Right atrium auricular region (tissue), 2 donors: ENCODE data around the gene BANP. TPM values are rescaled to one million over a fixed set of nuclear protein-coding genes. Genes with fewer than 3 reads are reported as not detected.
A peak's percentile ranks its signal among the peaks of the same experiment; 100 is the strongest.

Experiments used
- DNase-seq: peaks from one replicate; pipeline ENCODE4 v3.0.0-alpha.2; 2019; ENCODE audit warnings: low spot score
- H3K27ac ChIP-seq, 2 donors: fragments of 200-600 bp; sonication (generic); 1 replicate in 1 of 2; 2 replicates in 1 of 2; pipeline ENCODE4 v1.5.1; 2016 to 2019
- H3K27me3 ChIP-seq, 2 donors: fragments of 200-600 bp; sonication (generic); one replicate each; pipeline versions ENCODE4 v1.5.1 to v1.6.0; 2017 to 2019
- H3K36me3 ChIP-seq: fragments of 200-600 bp; sonication (generic); one replicate; pipeline ENCODE4 v1.5.1; 2016
- H3K4me1 ChIP-seq, 2 donors: fragments of 200-600 bp; sonication (generic); one replicate each; pipeline versions ENCODE4 v1.5.1 to v1.6.0; 2017 to 2019
- H3K4me3 ChIP-seq, 2 donors: fragments of 200-600 bp; sonication (generic); 1 replicate in 1 of 2; 2 replicates in 1 of 2; pipeline ENCODE4 v1.5.1; 2017 to 2019; ENCODE audit warnings: mild to moderate bottlenecking in 1 of 2, moderate library complexity in 1 of 2
- H3K9me3 ChIP-seq, 2 donors: fragments of 200-600 bp; sonication (generic); one replicate each; pipeline ENCODE4 v1.5.1; 2019
- total RNA-seq, 2 donors: library from RNA; depleted of rRNA; stranded (reverse); fragments of >200 nt; gene quantifications; one replicate each; pipeline ENCODE4 v1.1.0, GENCODE V29; 2016
- TF ChIP-seq, protein P1 (sequence below), 2 donors: fragments of 200-600 bp; sonication (generic); IDR thresholded peaks; one replicate each; pipeline ENCODE4 v1.5.1; 2019; ENCODE audit warnings: antibody characterized with exemption in 2 of 2

Gene BANP
- total RNA-seq, 2 donors from 2014 or later: 10.4 to 14.4 TPM

DNA sequence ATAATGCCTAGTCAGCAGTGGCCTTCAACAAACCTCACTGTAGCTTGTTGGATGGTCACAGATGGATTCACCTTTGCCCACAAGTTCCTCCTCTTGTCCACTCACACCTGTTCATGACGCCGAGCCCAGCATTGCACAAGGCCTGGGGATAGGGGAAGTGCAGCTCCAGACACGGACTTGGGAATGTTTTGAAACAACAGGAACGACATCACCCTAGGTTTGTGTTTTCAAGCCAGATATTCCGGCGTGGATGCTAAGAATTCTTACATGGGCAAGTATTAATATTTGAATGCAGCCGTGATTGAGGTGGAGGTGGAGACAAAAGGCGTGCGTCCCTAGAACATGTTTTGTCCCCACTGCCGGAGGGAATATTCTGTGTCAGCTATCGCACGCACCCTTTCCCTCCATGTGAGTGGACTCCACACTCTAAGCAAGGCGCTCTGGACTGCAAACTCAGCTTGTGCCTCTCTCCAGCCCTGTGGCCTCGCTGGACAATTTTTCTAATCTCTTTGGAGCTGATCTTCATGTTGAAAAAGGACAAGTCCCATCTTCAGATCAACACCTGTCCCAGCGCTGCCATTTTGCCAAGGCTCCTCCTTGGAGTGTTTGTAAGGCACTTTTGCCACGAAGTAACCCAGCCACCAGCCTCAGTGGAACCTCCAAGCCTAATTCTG, 2.0 kb upstream of the BANP start:
- Histone ChIP-seq H3K9me3 (no peaks in the 10 kb centered on the region), H3K4me3 (no peak overlapping the region), H3K27me3 (no peaks in the 10 kb centered on the region), H3K36me3 (no peaks in the 10 kb centered on the region), H3K4me1 (peaks cover 0 to 27% of the 10 kb centered on the region in 2 donors), H3K27ac (no peak overlapping the region)
- TF ChIP-seq, protein P1, sequence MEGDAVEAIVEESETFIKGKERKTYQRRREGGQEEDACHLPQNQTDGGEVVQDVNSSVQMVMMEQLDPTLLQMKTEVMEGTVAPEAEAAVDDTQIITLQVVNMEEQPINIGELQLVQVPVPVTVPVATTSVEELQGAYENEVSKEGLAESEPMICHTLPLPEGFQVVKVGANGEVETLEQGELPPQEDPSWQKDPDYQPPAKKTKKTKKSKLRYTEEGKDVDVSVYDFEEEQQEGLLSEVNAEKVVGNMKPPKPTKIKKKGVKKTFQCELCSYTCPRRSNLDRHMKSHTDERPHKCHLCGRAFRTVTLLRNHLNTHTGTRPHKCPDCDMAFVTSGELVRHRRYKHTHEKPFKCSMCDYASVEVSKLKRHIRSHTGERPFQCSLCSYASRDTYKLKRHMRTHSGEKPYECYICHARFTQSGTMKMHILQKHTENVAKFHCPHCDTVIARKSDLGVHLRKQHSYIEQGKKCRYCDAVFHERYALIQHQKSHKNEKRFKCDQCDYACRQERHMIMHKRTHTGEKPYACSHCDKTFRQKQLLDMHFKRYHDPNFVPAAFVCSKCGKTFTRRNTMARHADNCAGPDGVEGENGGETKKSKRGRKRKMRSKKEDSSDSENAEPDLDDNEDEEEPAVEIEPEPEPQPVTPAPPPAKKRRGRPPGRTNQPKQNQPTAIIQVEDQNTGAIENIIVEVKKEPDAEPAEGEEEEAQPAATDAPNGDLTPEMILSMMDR (IDR thresholded peaks at IDR 0.05): no peak
- DNase-seq: no peak

DNA sequence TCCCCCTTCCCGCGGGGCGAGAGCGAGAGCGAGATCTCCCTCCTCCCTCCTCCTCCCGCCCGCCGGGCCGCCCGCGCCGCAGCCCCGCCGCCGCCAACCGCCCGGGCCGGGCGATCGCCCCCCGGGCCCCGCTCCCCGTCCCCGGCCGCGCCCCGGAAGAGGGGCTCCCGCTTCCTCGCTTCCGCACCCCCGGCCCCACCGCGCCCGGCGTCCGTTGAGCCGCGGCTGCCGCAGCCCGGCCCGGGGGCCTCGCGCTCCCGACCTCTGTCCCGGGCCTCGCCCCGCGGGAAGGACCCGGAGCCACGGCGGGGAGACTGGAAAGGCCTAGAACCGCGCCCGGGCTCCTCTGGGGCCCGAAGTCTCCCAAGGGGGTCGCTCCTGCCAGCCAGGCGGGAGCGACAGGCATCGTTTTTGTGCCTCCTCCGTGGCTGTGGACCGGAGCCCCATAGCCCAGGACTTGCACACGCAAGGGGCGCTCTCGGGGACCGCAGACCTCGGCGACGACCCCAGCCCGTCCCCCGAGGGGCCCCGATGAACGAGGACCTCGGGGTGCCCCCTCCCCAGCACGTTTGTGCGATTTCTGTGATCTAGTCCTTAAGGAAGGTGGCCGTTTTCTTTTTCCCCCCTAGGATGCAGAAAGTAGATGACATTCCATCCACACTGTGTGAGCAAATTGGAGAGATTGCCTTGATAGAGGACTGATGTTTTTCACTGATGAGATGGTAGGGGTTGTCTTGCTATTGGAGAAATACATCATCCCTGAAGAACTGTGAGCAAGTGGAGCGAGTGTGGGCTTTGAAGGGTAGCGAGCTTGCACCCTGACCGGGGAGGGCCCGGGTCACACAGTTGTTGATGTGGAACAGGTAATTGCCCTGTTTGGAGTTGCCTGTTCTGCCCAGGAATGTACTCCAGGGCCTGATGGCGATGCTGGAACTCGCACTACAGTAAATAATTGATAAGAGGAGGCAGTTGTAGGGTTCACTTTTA, 611 bp downstream of the BANP start:
- H3K4me1 ChIP-seq: peaks cover 0 to 54% of the 10 kb centered on the region in 2 donors

DNA sequence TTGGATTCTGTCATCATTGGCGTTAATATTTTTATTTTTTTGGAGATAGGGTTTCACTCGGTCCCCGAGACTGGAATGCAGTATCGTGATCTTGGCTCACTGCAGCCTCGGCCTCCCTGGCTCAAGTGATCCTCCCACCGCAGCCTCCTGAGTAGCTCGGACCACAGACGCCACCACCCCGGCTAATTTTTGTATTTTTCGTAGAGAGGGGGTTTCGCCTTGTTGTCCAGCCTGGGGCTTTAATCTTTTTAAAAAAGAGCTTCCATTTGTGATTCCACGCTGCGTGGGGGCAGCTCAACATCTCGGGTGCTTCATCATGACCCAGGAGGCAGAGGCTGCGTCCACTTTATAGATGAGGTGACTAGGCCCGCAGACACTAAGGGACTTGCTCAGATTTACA, 1.5 kb downstream of the BANP start:
- Histone ChIP-seq H3K27me3 (no peaks in the 10 kb centered on the region), H3K4me1 (peaks cover 0 to 63% of the 10 kb centered on the region in 2 donors), H3K27ac (peak overlapping the region in 1 of 2 donors; percentile 95), H3K36me3 (no peaks in the 10 kb centered on the region), H3K4me3 (no peak overlapping the region), H3K9me3 (no peaks in the 10 kb centered on the region)
- no peak for DNase-seq
- TF ChIP-seq, protein P1 (IDR thresholded peaks at IDR 0.05): no peak

More for the DNA sequence above, 611 bp downstream of the BANP start:
- peak overlapping the region; percentile 95 to 99 for H3K27ac ChIP-seq
- no peaks in the 10 kb centered on the region for H3K9me3 ChIP-seq
- TF ChIP-seq, protein P1 (IDR thresholded peaks at IDR 0.05): no peak
- H3K27me3 ChIP-seq: no peaks in the 10 kb centered on the region
- no peak for DNase-seq
- no peaks in the 10 kb centered on the region for H3K36me3 ChIP-seq
- peak overlapping the region; percentile 83 to 99 for H3K4me3 ChIP-seq

DNA sequence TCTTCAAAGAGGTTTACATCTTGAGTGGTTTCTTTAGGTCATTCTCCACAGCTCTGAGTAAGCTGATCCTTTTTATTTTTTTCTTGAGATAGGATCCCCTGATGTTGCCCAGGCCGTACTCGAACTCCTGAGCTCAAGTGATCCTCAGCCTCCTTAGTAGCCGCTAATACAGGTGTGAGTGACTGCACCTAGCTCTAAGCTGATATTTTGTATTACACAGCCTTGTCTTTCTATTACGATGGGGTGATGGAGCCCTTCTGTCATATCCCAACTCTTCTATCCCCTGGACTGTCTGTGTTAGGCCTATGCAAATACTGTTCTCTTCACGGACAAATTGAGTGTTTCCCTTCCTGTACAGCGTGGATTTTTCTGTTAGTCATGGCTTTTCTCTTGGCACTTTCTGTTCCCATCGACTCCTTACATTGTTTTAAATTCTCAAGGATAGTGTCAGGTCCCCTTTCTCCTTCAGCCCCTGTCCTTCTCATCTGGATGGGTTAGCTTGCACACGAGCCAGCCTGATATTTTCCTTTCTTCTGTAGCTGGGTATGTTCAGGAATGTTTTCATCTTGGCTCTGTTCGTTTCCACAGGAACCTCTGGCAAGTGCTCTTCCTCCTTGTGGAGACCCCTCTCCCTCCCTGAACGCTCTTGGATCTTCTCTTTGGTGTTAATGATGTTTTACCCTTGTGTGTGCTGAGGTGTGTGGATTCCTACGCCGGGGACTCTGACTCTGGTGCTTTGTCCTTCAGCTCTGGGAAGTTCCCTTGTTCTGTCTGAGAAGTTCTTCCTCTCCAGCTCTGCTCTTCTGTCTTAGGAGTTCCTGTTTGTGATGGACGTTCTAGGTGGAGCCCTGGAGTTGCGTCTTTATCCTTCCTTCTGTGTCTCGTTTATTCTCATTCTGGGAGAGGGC, 2.3 kb downstream of the BANP start:
- Histone ChIP-seq H3K4me3 (no peak overlapping the region), H3K27me3 (no peaks in the 10 kb centered on the region), H3K4me1 (peaks cover 0 to 63% of the 10 kb centered on the region in 2 donors), H3K9me3 (no peaks in the 10 kb centered on the region), H3K36me3 (no peaks in the 10 kb centered on the region), H3K27ac (peak overlapping the region; percentile 29 to 95)
- TF ChIP-seq, protein P1 (IDR thresholded peaks at IDR 0.05): no peak
- DNase-seq: no peak

DNA sequence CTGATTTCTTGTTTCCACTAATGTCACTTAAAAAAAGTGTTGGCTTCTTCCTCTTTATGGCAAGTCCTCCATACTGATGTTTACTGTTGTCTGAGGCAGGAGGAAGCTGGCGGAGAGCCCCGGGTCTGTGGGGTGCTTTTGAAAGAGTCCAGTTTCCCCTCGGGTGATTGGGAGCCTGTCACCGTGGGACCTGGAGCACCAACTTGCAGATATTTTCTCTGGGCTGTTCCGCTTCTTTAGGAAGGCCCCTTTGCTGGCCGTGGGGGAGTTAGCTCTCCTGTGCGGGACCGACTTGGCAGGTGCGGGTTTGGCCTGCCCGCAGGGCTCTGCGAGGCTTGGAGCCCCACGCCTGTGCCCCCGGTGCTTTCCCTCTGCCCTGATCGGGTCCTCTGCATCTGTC, 3.1 kb downstream of the BANP start:
- Histone ChIP-seq H3K27me3 (no peaks in the 10 kb centered on the region), H3K36me3 (no peaks in the 10 kb centered on the region), H3K27ac (peak overlapping the region in 1 of 2 donors; percentile 95), H3K4me3 (no peak overlapping the region), H3K9me3 (no peaks in the 10 kb centered on the region), H3K4me1 (peaks cover 0 to 63% of the 10 kb centered on the region in 2 donors)
- DNase-seq: no peak
- TF ChIP-seq, protein P1 (IDR thresholded peaks at IDR 0.05): no peak
